GOT3 (cell line): ENCODE measurements around the gene AVEN.
"Not testable (repeated sequence)": the region's sequence is repeated elsewhere in the genome, so short reads cannot be mapped to it uniquely, and the experiment has no call there.

Experiments used
- DNase-seq: peaks from one replicate; lab custom pipeline; 2025; ENCODE audit warnings: mixed read lengths; lab: John Stamatoyannopoulos, UW

The AVEN gene, protein sequence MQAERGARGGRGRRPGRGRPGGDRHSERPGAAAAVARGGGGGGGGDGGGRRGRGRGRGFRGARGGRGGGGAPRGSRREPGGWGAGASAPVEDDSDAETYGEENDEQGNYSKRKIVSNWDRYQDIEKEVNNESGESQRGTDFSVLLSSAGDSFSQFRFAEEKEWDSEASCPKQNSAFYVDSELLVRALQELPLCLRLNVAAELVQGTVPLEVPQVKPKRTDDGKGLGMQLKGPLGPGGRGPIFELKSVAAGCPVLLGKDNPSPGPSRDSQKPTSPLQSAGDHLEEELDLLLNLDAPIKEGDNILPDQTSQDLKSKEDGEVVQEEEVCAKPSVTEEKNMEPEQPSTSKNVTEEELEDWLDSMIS

GRCh38 chr15:34038871-34039789 is at the start of gene AVEN:
Gene AVEN, minus strand, starts transcription at chr15:34039204. Its CDS starts 158 bp downstream, at chr15:34039046.
- DNase-seq: no peak

- DNase-seq: no peak
Observed at GRCh38 chr15:34085746-34086145, 46.7 kb upstream of the AVEN start.

DNA sequence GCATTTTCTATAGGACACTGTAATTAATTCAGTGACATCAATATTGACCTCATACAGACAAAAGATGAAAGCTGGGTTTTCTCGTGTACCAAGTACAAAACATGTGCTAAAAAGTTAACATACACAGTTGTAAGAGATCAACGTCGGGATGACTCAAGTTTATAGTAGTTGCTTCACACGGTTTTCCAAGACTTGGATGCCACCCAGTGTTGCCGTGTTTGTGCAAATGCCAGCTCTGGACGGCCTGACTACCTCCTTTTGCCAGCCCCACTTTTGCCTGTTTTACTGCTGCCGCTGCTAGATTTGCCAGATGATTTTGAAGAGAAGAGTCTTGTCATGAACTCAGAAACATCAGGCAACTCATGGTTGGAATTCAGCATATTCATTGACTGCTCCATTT is 45.1 kb upstream of the AVEN start:
- no peak for DNase-seq

GRCh38 chr15:34079904-34080303 is 40.9 kb upstream of the AVEN start:
- no peak for DNase-seq

DNA sequence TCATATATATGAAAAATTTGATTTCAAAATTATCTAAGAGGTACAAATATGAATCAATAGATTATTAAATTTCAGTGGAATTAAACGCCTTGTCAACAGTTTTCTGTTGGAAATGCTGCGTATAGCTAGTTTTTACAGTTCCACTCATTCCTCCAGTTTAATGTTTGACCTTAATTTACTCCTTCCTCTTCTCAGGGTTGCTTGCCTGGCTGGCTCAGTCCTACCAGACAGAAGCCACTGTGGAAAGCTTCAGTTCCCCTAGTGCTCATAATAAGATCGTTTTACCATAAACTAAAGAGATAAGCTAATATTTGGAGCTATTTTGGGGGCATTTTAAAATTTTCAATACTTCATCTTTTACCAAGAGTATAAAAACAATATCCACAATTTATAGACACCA is 39.9 kb upstream of the AVEN start:
- DNase-seq: no peak

- no peak for DNase-seq
Observed at GRCh38 chr15:34076785-34077184, 37.8 kb upstream of the AVEN start.

DNA sequence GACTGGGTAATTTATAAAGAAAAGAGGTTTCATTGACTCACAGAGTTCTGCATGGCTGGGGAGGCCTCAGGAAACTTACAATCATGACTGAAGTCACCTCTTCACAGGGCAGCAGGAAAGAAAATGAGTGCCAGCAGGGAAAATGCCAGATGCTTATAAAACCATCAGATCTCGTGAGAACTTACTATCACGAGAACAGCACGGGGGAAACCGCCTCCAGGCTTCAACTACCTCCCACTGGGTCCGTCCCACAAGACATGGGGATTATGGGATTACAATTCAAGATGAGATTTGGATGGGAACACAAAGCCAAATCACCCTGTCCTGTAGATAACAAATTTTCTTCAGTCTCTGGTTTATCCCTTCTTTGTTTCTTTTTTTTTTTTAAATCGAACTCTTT is 31.0 kb upstream of the AVEN start:
- no peak for DNase-seq

DNA sequence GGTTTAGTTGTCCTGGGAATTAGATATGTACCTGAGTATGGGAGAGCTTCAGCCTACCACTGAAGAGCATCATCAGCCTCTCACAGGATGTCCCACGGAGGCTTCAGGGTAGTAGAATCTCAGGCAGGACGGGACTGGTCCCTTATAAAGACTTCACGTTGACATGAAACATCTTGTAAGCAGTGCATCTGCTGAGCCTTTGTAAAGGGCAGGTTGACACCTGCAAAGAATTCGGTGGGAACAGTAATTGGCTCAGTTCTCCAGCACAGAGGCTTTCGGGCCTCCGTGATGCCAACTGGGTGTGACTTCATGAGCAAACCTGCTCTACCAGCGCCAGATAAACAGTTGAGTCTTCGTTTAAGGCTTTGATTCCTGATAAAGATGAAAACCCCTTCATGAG is 26.9 kb upstream of the AVEN start:
- DNase-seq: no peak

DNA sequence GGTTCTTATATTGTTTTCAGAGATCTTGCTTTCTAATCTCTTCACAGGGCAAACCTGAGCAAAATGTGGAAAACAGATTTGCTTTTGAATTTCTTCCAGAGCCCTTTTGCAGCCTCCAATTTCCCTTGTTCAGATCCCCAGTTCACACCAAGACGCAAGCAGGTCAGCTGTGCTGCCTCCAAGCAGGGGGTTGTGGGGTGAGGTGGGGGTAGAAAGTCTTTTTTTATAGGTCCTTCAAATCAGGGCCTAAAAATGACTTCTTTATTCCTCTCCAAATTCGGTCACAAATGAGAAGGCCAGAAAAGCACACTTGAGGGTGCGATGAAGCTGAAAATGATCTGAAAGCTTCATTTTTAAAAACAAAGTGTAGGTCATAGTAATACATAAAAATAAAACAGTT is 26.3 kb upstream of the AVEN start:
- DNase-seq: no peak

- no peak for DNase-seq
Observed at GRCh38 chr15:34064438-34064837, 25.4 kb upstream of the AVEN start.

- no peak for DNase-seq
Observed at GRCh38 chr15:34059946-34060345, 20.9 kb upstream of the AVEN start.

- no peak for DNase-seq
Observed at GRCh38 chr15:34059476-34059875, 20.5 kb upstream of the AVEN start.

- DNase-seq: no peak
Observed at GRCh38 chr15:34056911-34057310, 17.9 kb upstream of the AVEN start.

GRCh38 chr15:34055868-34056595 is 17.0 kb upstream of the AVEN start:
- DNase-seq: no peak

DNA sequence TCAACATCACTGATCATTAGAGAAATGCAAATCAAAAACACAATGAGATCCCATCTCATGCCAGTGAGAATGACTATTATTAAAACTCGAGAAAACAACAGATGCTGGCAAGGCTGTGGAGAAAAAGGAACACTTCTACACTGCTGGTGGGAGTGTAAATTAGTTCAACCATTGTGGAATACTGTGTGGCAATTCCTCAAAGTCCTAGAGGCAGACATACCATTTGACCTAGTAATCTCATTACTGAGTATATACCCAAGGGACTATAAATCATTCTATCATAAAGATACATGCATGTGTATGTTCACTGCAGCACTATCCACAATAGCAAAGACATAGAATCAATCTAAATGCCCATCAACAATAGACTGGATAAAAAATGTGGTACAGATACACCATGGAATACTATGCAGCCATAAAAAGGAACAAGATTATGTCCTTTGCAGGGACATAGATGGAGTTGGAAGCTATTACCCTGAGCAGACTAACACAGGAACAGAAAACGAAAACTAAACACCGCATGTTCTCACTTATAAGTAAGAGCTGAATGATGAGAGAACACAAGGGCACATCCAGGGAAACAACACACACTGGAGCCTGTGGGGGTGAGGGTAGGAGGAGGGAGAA is 15.2 kb upstream of the AVEN start:
- no peak for DNase-seq

DNA sequence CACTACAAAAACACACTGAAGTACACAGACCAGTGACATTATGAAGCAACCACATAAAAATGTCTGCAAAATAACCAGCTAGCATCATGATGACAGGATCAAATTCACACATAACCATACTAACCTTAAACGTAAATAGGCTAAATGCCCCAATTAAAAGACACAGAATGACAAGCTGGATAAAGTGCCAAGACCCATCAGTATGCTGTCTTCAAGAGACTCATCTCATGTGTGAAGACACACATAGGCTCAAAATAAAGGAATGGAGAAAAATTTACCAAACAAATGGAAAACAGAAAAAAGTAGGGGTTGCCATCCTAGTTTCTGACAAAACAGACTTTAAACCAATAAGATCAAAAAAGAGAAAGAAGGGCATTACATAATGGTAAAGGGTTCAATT is 11.4 kb upstream of the AVEN start:
- DNase-seq: not testable (repeated sequence)

- no peak for DNase-seq
Observed at GRCh38 chr15:34049112-34049511, 10.1 kb upstream of the AVEN start.

GRCh38 chr15:34047893-34048775 is 9.1 kb upstream of the AVEN start:
- no peak for DNase-seq

DNA sequence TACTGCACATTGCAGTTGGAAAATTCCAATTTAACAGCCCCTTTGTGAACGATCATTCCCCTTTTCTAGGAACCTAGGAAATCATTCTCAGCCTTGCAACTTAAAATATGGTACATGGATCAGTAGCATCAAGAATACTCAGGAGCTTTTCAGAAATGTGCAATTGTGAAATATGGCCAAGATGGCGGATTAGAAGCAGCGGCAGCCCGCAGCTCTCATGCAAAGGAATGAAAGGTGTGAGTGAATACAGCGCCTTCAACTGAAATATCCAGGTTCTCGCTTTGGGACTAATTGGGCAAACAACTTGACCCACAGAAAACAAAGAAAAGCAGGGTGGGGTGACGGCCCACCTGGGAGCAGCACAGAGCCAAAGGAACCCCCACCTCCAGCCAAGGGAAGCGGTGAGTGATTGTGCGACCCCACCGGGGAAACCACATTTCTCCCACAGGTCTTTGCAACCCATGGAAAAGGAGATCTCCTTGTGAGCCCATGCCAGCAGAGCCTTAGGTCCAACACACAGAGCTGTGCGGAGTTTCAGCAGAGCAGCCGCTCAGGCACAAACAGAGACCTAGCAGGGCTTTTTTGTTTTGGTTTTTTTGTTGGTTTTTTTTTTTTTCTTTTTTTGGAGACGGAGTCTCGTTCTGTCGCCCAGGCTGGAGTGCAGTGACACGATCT is 7.6 kb upstream of the AVEN start:
- no peak for DNase-seq

GRCh38 chr15:34043813-34044212 is 4.8 kb upstream of the AVEN start:
- no peak for DNase-seq
